HG02588 (cell line): ENCODE data around the gene KANK4.

Experiments used
- ATAC-seq: cut with Tn5 transposase; IDR thresholded peaks from one replicate; pipeline ENCODE4 v1.9.1; 2021; ENCODE audit warnings: mild to moderate bottlenecking, moderate library complexity; ENCODE audit not compliant: unreplicated experiment

Gene KANK4

GRCh38 chr1:62307895-62308492 lies 11.2 kb downstream of the KANK4 start:
- no peak for ATAC-seq

GRCh38 chr1:62307446-62307845 lies 11.8 kb downstream of the KANK4 start:
- no peak for ATAC-seq

DNA sequence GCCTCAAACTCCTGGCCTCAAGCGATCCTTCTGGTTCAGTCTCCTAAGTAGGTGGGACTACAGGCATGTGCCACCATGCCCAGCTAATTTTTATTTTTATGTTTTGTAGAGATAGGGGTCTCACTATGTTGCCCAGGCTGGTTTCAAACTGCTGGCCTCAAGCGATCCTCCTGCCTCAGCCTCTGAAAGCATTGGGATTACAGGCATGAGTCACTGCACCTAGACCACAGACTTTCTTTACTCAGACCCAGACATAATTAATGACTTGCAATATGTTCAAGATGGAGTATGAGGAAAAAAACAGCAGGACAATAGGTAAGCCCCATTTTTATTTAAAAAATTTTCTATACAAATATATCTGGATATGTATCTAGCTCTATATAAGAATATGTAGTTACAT lies 13.2 kb downstream of the KANK4 start:
- ATAC-seq, result no peak

DNA sequence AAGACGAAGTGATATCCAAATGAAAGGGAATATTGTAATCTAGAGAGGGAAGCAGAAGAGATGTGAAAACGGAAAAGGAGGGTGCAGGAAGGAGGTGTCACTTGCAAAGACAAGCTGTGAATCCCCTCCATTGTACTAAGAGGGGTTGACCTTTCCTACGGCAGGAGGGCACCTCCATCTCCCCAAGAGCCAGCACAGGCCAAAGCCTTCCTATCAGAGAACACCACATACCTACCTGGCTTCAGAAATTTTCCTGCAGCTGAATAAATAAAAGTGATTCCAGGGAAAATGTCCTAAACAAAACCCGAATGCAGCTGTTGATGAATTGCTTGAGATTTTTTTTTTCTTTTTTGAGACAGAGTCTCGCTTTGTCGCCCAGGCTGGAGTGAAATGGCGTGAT lies 14.3 kb downstream of the KANK4 start:
- no peak for ATAC-seq

GRCh38 chr1:62304515-62304914 lies 14.7 kb downstream of the KANK4 start:
- ATAC-seq, result no peak

DNA sequence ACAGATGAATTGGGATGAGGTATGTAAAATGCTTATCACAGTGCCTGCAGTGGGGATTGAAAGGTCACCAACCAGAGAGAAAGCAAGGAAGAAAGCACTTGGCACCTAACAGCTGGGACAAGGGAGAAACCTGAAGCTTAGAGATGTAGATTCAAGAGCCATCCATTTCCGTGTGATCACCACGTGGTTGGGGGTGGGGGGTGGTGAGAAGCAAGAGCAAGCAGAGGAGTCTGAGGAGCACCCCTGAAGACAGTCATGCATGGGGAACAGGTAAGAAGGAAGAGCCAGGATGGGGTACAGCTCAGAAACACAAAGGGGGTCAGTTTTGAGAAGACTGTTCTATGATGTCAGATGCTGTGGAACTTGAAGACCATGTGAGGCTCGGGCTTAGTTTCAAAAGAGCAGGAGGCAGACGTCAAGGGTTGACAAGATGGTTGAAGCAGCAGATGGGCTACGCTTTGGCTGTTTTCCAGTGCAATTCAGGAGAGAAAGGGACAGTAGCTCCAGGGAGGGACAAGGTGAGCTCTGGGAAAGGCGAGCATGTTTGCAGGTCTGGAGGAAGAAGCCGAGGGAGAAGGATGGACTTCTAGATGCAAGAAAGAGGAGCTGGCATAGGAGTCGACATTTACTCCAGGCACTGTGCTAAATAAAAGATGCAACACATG lies 17.4 kb downstream of the KANK4 start:
- no peak for ATAC-seq

- ATAC-seq, result no peak
Observed at GRCh38 chr1:62299426-62300200, 19.6 kb downstream of the KANK4 start.

DNA sequence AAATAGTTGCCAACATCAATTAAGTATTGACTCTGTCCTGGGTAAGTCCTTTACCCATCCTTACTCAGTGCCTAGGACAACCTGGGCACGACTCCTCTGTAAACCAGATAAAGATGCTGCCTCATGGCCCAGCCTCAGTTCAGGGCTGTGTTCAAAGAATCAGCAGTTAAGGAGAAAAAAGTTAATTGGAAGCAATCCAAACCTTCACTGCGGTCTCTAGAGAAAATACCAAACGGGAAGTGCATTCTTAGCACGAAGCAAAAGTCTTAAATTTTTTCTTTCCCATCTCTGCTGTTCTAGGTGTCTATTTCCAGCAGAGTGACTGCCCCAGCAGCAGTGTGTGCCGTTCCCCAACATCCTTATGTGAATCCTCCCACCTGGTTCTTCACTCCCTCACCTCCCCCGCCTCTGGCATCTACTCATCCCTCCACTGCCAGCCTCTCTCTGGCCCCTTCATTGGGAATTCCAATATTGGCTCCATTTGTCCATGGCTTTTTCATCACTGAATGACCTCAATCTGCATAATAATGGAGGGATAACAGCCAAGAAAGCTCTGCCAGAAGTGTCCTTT lies 23.2 kb downstream of the KANK4 start:
- peak; percentile 85 for ATAC-seq

GRCh38 chr1:62294261-62294660 lies 25.0 kb downstream of the KANK4 start:
- no peak for ATAC-seq

GRCh38 chr1:62288662-62289061 lies 30.6 kb downstream of the KANK4 start:
- ATAC-seq, result no peak

DNA sequence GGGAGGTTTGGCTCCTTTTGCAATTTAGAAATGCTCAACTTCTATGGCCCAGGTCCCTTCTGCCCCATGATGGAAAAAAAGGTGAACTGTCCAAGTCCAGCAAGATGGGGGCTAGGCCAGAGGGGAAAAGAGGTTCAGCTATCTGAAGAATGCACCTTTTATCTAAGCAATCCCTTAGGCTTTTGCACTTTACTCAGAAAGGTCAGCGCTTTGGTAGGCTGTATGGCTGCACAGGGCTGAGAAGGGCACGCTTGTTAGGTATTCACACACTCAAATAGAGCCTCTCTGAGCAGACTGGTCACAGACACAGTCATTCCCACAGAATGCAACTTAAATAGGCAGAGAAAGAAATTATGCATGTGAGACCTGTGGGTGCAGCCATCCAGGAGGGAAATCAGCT lies 31.0 kb downstream of the KANK4 start:
- no peak for ATAC-seq

DNA sequence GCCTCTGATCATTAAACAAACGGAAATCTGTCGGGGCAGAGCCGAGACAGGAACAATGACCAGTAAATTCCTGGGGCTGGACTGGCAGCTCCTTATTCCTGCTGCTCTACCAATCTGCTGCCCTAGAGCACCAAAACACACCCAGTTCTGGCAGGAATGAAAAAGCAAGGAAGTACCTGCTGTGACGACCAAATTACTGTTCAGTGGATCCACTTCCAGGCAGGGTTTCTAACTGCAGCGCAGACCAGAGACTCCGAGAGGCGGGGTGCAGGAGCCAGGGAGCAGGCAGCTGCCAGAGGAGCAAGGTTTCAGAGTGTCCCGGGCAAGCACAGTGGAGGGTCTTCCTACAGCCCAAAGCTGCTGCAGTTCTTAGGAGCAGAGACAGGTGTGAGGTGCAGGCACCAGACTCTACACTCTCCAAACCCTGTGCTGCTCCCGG lies 32.4 kb downstream of the KANK4 start:
- ATAC-seq, result no peak

DNA sequence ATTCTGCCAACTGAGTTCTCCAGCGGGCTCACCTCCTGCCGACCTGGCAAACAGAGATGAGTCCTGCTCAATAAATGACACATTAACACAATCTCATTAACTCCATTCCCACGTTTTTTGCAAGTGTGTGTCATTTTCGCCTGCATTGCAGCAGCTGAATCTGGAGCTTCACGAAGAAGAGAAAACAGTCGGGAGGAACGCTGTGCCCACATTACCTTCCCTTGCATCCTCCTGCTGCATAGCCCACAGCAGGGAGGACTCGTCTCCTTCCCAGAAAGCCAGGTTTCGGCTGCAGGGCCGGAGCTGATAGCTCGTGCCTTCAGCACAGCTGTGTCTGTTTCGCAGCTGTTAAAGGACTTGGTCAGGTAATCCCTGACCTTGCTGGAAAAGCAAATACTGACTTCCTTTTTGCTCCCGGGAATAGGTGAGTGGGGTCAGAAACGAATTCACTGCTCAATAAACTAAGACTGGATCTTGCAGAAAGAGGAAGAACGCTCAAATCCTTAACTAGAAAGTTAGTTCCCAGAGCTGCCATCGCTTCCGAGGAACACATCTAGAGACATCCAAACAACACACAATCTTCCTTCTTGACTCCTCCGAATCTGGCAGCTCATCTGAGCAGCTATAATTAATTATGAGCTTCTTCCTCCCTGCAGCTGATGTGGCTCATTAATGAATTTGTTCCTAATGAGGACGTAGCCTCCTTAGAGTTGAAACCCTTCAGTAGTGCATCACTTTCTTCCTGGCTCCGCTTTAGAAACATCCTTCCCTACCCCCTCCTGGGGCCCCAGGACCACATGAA lies 33.0 kb downstream of the KANK4 start:
- ATAC-seq, result no peak

DNA sequence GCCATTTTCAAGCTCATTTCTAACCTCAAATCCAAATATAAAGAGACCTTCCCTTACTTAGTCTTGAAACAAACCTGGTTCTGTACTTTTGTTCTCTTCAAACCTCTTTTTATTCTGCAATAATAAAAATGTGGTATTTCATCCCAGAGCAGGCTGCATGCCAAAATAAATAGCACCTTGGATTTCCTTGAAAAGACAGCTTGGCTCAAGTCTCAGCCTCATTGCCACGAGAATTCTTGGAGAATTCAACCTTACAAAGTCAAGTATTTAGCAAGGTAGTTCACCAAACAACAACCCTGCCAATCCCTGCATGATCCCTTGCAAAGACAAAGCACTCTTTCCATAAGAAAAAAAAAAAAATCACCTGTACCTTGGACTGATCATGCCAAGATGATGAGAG lies 33.8 kb downstream of the KANK4 start:
- no peak for ATAC-seq

GRCh38 chr1:62283986-62284385 lies 35.2 kb downstream of the KANK4 start:
- no peak for ATAC-seq

DNA sequence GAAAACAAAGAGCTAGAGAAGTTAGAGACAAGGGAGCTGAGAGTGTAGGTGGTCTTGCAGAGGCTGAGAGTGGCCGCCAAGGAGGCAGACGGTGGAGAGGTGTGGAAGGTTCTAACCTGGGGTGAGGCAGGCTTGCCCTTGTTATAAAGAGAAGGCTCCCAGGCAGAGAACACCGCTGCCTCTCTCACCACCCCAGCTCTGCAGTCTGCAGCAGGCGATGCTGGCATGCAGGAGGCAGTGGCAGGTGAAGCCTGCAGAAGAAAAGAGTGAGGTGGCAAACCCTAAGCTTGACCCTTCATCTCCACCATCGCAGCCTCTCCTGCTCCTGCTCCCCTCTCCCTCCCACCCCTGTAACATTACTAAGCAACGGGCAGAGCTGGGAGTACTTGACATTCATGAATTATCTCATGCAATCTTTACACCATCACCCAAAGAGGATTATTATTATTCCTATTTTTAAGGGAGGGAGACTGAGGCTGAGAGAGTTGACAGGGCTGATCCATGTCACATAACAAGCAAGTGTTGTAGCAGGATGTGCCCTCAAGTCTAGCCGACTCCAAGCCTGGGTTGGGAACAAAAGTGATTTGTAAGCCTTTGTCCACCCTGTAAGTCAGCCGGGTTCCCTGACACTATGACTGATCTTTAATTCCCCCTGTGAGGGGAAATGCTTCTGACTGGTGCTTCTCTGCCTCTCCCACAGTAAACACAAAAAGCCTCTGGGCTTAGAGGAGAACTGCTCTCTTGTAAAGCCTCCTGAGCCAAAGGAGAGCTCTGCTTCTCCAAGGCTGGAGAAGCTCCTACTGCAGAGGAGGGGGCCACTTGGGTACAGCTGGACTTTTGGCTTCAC lies 36.1 kb downstream of the KANK4 start:
- no peak for ATAC-seq

GRCh38 chr1:62281922-62282555 lies 37.2 kb downstream of the KANK4 start:
- ATAC-seq, result no peak

DNA sequence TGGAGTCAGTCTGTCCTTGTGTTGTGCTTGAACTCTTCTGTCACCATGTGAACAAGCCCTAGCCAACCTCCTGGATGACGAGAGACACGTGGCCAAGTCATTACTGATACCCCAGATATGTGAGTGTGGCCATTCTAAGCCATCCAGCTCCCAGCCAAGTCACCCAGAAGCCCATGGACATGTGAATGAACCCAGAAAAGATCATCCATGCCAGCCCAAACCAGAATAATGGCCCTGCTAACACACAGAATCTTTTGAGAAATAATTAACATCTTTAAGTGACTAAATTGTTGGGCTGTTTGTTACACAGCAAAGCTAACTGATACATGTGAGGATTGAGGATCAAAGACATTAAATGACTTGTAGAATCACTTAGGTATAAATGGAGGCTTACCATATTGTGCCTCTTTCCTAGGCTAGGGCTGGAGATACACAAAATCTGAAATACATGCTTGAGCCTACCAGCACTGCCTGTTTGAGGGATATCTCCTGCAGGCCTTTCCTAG lies 38.2 kb downstream of the KANK4 start:
- no peak for ATAC-seq

- ATAC-seq, result no peak
Observed at GRCh38 chr1:62280150-62280549, 39.1 kb downstream of the KANK4 start.
